RPMI8226 (cell line): ENCODE data around the gene SKI.

ENCODE experiments used
- DNase-seq: peaks from one replicate; pipeline ENCODE4 v3.0.0-alpha.2; 2015

The SKI gene

DNA sequence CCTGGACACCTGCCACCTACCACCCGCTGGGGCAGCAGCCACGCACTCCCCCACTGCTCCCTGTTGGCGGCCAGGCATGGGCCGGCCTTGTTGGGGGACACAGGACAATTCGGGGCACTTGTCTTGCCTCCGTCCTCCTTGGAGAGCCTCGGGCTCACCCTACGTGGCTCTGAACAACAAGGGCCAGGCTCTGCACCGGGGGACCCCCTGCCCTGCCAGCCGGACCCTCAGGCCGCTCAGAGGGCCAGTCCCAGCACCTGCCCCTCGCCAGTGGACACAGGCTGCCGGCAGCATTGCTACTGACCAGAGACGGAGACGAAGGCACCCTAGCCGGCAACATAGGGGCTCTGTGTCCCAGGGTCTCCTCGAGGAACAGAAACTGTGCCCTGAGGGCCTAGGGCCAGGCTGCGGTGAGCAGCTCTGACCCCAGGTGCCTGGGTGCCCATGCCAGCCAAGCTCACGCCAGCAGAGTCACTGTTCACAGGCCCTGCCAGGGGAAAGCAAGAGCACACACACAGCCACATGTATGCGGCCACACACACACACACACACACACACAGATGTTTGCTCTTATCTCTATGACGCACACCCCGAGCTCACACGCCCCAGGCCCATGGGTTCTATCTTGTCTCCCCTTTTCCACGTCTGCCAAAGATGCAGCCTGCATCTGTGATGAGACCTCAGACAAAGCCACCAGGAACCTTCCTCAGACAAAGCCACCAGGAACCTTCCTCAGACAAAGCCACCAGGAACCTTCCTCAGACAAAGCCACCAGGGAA is 117.4 kb downstream of the SKI start:
- peak; percentile 58 for DNase-seq

DNA sequence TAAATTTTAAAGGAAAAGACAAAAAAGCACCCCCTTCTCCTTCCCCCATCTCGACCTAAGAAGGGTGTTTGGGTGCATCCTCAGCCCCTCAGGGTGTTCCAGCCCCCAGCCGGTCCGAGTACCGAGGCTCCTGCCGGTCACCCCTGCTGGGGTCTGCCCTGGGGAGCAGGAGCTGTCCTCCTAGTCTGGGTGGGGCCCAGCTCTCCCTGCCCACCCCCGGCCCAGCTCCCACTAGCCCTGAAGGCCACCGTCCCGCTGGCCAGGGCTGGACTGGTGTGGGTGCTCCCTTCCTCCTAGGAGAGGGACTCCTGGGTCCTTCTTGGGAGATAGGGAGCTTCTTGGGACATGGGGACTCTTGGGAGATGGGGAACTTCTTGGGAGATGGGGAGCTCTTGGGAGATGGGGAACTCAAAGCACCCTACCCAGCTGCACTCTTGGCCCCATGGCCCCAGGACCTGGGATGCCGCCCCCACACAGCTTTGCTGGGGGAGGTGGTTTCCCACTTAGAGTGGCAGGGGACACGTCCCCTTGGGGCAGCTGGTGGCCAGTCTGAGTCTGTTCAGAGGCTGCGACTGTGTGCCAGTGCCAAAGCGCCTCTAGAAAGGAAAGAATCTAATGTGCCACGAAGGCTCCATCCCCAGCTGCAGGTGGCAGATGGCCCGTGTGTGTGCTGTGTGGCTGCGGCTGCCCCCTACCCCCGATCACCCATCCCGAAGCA is 118.7 kb downstream of the SKI start:
- DNase-seq: no peak

DNA sequence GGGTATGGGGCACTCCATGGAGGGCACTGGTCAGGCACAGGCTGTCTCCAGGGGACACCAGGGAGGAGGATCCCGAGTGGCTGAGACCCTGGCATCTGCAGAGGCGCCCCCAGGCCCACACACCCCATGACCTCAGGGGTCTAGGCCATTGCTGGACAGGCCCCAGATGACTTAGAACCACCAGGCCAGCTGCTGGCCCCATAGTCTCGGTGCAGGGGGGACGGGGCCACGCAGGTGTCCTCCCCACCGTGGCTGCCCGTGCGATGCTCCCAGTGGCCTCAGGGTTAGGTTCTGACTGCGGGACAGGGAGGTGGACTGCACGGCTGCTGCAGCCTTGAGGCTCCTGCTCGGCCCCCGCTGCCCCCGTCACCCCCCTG is 119.3 kb downstream of the SKI start:
- no peak for DNase-seq

DNA sequence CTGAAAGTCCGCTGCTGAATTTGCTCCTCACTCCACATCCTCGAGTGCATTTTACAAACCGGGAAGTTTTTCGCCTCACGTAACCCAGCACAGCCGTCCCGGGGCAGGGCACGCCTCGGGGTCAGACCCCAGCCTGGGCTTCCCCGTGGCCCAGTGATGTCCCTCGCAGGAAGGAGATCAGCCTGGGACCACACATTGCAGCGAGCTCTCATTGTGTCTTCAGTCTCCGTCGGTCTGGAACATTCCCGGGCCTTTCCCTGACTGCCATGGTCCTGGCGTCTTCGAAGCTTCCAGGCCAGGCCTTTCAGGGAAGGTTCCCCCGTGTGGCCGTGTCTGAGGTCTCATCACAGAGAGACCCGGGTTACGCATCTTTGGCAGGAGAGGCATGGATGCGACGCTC is 119.8 kb downstream of the SKI start:
- no peak for DNase-seq

DNA sequence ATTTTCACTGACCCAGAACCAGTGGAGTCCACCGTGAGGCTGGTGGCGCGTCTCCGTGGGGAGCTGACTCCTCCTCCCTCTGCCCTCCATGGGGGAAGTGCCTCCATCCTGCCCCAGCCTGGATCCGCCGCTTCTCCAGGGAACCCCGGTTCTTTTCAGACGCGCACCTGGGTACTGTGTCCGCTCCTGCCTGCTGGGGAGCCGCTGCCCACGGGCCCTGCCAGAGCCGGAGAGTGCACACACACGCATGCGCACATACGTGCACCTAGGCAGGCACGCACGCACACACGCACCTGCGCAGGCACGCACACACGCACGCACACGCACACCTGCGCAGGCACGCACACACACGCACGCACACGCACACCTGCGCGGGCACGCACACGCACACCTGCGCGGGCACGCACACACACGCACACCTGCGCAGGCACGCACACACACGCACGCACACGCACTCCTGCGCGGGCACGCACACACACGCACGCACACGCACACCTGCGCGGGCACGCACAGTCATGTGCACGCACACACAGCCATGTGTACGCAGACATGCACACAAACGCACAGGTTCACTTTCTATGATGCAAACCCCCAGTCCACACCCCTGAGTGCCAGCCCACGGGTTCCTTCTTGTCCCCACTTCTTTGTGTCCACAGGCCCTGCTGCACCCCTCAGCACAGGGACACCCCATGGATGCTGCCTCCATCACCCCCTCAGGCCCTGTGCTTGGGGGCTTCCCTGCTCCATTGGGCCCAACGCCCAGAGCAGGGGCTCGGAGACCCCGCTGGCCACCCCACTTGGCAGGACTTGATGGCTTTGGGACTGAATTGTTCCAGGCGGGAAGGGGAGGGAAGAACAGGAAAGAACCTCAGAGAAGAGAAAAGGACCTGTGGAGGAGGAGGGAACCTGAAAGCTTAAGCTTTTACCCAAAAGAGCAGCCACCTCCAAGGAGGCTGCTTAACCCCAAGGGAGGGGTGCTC is 120.5 kb downstream of the SKI start:
- DNase-seq: no peak

DNA sequence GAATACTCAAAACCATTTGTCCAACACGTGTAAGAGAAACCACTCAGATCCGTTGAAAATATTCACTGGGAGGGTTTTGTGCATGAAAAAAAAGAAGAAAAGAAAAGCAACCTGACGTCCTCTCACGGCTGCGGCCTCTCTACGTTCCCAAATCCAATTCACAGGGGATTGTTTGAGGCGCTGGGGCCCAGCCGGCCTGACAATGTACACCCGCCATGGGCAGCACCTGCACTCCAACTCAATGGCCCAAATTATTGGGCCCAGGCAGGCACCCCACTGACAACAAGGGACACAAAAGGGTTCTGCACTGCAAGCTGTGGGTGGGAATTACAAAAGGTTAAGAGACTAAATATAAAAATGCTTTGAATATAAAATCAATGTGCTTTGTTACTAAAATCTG is 121.7 kb downstream of the SKI start:
- no peak for DNase-seq

DNA sequence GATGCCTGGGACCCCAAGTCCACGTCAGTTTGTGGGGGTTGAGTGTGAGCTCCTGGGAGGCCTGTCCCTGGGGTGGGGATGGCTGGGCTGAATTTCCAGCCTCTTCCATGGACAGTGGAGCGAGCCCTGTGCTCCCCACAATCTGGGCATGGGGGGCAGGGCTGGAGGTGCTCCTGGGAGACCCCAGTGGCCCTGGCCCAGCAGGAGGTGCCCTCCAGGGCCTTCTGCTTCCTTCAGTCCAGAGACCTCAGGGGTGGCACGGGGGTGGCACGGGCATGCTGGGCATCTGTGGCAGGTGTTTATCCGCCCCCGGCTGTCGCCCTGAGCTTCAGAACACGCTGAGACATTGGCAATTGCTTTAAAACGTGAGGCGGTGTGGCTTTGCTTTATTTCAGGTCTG is 122.4 kb downstream of the SKI start:
- DNase-seq: no peak

DNA sequence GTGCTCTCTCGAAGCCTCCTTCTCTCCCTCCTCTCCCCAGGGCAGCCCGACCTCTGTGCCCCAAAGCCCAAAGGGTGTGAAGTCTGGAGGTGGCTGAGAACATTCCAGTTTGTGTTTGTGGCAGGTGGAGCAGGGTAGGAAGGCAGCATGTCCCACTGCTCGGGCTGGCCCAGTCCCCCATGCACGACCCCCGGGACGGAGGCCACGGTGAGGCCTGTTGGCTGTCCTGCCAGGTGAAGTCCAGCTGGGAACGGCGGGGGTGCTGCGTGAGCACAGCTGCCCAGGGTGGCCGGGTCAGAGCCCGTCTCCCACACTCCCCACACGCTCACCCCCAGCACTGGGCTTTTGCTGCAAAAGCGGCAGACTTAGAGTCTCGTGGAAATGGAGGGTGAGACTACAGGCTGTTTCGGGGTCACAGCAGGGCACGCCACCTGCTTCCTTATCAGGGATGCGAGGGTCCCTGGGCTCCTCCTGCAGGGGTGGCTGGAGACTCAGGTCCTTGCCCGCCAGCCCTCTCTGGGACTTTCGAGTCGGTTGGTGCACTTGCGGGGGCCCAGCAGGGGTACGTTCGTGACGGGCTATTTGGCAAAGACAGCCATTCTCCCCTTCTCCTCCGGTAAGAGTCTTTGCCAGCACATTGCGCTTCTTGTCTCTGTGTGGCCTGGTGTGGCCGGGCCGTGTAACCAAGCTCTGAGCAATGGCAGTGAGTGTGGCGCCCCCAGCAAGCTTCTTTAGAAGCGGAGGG is 123.0 kb downstream of the SKI start:
- DNase-seq: no peak

DNA sequence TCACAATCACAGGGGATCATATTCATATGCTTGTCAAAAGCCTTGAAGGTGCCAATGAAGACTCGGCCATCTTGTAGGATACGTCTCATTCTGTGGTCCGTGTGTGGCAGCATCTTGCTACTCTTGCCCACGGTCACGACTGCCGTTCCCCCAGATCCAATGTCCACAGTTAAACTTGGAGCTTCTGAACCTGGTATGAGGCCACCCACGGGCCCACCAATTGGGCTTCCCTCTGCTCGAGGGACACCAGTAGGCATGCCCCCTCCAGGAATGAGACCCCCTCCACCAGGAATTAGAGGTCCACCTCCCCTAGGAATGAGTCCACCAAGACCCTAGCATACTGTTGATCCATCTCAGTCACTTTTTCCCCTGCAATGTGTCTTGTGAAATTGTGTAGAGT is 123.6 kb downstream of the SKI start:
- DNase-seq: no peak

DNA sequence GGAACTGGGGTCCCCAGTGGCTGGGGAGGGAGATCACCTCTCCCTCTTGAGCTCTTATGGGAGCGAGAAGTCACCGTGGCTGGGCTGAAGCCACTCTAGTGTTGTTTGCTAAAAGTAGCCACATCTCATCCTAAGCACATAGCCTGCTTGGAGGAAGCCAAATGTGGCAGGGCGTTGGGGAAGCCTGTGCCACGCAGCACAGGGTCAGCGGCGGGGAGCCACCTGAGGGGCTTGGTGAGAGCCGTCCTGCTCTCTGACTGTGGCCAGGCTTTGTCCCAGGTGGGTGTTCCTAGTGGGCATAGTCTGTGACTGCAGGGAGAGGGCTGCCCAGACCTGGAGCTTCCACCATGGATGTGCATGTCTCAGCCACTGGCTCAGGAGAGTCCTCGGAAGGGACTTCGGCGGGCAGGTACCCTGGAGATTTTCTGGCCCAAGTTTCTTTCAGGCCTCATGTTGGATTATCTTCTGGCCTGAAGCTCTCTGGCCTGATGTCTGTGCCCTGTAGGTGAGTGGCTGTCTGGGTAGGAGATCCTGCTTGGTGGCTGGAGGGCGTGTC is 124.3 kb downstream of the SKI start:
- no peak for DNase-seq

DNA sequence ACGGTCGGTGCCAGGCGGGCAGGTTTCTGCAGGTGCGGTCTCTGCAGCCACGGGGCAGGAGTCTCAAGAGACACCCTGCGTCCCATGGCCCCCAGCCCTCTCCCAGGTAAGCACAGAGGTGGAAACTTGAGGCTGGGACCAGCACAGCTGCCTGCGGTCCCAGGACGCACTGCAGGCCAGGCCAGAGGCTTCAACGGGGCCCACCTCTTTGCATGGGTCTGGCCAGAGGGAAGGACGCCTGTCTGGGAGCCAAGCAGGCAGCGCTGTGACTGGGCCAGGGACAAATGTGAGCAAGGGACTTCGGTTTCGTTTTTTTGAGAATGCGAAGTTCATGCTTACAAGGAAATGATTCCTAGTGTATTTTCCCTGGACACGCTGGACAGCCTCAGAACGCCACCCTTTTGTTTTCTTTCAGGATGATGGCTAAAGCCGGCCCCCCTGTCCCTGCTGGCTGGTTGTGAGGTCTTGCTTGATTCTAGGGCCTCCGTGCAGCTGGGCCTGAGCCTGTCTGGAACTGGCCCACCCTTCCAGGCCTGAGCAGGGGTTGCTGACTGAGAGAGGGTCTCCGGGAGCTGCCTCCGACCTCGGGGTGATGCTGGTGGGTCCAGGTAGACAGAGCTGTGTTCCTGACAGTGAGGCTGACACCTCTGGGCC is 124.9 kb downstream of the SKI start:
- DNase-seq: peak; percentile 35

DNA sequence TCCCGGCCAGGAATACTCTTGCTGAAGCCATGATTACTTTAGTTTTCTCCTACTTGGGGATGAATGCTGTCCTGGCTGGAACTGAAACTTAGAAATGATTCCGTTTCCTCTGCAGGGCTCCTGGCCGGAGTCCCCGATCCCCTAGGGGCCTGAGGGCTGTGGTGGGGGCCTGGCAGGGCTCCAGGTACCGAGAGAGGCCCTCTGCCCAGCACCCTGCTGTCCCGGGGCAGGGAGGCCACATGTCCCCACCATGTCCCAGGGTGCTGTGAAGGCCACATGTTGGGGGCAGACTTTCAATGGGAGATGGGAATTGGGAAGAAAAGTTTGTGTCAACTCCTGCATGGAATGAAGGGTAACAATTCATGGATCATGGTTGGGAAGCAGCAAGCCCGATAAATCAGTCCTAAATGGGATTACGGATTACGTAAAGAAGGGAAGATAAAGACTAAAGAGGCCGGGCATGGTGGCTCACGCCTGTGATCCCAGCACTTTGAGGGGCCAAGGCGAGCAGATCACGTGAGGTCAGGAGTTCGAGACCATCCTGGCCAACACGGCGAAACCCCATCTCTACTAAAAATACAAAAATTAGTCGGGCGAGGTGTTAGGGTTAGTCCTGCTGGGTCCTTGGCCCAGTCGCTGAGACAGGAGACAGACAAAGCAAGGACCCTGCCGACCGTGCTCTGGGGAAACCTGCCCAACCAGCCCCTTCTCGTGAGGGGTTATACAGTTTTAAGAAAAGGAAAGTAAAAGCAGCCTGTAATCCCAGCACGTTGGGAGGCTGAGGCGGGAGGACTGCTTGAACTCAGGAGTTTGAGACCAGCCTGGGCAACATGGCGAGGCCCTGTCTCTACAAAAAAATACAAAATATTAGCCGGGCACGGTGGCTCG is 125.7 kb downstream of the SKI start:
- no peak for DNase-seq

DNA sequence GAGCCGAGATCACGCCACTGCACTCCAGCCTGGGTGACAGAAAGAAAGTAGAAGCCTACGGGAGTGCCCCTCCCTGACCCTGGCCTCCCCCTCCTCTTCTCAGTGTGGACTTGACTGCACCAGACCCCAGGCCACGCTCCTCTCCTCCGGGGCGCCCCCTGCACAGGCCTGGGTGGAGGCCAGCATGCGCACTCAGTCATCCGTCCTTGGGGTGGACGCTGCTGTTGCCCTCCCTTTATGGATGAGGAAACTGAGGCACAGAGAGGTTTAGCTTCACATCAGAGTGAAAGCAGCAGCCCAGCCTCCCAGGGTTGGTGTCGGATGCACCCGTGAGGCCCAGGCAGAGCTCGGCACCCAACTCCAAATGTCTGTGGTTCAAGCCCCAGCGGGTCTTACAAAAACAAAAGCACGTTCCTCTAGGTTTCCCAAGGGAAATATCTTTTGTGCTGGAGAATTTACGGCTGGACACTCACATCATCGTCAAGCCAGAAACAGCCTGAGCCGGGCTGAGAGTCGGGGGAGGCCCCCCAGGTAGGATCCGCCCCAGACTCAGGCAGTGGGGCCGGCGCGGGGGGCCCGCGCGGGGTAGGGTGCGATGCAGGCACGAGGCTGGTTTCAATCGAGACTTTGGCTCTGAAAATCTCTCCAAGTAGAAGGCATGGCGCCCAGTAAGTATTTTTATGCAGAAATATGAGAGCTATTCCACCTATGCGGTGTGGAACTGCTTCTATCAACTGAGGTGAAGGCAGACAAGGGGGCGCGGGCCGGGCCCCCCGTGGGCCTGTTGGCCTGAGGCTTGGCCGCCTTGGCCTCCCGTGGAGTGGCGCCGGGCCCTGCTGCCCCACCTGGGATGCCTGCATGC is 126.6 kb downstream of the SKI start:
- DNase-seq: no peak

DNA sequence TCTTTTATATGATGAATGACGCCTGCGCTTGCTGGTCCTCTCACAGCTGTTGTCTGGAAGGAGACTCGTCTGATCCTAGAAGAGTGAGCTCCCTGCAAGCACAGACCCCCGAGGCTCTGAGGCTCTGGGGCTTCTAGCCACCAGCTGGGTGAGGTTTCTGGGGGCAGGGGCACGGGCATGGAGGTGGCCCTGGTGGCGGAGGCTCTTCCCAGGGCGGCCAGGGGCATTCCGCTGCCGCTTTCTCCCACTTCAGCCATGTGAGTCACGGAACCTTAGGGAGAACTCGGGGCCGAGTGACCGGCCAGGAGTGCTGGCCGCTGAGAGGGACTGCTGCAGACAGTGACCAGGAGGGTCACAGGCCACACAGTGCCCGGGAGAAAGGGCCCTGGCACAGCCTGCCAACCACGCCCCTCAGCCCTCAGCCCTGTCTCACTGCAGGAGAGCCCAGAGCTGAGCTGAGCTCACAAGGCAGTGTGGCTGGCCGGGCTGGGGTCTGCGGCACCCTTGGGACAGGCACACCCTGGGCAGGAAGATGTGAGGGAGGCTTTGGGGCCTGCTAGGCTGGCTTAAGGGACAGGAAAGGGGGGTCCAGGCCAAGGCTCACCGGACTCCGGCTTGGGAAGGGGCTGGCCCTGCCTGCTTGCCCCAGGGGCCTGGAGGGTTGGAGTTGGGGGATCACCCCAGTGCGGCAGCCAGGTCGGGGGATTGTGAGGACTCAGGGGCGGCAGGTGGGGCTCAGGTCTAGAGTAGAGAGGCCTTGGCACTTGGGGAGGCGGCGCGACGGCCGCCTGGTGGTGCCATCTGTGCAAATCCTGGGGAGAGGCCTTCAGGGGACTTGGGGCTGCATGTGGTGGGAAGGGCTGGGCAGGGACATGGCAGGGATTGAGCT is 127.5 kb downstream of the SKI start:
- no peak for DNase-seq

DNA sequence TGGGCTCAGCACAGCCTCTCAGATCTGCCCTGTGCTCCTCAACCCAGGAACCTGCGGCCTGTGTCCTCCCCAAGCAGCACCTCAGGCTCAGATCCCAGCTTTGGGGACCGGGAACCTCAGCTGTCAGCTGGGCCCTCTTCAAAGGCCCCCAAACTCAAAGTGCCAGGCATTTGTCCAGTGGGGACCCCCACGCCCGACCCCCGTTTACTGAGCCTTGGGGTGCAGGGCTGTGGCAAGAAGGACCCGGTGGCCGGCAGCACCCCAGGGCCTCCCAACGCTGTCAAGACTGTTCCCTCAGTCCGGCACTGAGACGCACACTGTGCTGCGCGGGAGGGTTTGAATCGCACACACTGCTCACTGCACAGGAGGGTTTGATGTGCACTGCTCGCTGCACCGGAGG is 128.3 kb downstream of the SKI start:
- no peak for DNase-seq

DNA sequence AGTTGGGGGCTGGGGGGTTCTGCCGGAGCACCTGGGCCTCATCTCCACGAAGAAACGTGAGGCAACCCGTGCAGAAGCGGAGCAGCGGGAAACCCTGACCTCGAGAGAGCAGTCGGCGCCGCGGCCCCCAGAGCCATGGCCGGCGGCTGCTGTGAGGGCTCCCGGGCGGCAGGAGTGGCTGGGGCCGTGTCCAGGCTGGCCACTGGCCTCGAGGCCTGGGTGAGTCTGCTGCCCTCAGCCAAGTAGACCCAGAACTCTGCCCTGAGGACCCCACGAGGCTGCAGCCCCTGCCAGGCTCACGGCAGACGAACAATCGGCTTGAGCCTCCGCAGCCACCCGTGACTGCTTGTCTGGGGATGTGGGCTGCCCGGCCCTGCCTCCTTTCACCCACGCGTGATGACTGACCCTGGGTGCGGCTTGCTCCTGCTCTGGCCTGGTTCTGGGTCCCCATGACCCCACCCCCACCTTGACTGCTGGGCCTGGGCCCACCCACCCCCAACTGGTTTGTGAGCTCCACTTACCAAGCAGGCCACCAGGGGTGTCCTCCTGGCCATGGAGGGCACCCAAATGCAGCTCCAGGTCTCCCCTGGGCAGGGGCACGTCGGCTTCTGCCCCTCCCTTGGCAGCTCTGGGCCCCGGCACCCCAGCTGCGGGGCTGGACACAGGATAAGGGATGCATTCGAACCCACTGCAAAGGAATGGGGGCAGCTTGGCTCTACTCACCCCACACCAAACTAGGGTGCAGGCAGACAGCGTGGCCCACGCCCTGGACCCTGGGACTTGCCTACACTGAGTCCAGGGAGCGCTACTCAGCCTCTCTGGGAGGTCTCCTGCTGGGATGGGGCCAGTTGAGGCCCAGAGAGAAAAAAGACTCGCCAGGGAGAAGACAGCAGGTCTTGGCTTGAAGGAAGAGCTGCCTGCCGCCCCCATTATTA is 129.1 kb downstream of the SKI start:
- no peak for DNase-seq

DNA sequence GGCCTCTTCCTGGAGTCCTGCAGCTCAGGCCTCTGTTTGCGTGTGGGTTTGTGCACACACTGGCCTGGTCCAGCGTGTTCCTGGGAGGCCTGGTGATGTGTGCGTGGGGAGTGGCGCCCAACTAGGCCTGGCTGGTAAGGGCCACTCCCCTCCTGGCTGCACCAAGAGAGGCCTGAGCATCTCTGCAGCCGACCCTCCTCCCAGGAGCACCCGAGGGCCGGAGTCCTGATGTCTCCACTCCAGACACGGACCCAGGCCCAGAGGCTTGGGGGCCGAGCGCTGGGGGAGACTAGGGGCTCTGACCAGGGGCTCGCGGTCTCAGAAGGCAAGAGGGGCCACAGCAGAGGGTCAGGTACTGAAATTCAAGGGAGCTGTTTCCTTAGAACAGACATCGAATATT is 130.0 kb downstream of the SKI start:
- no peak for DNase-seq
